GM12874 (cell line): Measurements from ENCODE around the gene KRTAP5-1.
A peak's percentile ranks its signal among the peaks of the same experiment; 100 is the strongest.

Source experiments
- CTCF ChIP-seq: IDR thresholded peaks from 2 replicates; pipeline ENCODE4 v1.5.1; 2011; ENCODE audit warnings: low read depth, mild to moderate bottlenecking, control low read depth, low read length, moderate library complexity; ENCODE audit not compliant: insufficient read depth

The KRTAP5-1 gene

GRCh38 chr11:1592628-1593027 is 7.5 kb upstream of the KRTAP5-1 start:
- no peak for TF ChIP-seq CTCF

GRCh38 chr11:1589996-1590395 is 4.9 kb upstream of the KRTAP5-1 start:
- TF ChIP-seq CTCF: no peak

- TF ChIP-seq CTCF: no peak
Observed at GRCh38 chr11:1586699-1587098, 1.6 kb upstream of the KRTAP5-1 start.

GRCh38 chr11:1581976-1582375 is 3.1 kb downstream of the KRTAP5-1 start:
- TF ChIP-seq CTCF: no peak

GRCh38 chr11:1576825-1577224 is 8.3 kb downstream of the KRTAP5-1 start:
- no peak for TF ChIP-seq CTCF

GRCh38 chr11:1574933-1575242 is 10.2 kb downstream of the KRTAP5-1 start:
- TF ChIP-seq CTCF: no peak

- peak; percentile 92 for TF ChIP-seq CTCF
Observed at GRCh38 chr11:1574238-1574932, 10.7 kb downstream of the KRTAP5-1 start.
